Pancreas (tissue), 10 donors: ENCODE measurements around the gene HCFC1R1. TPM values are rescaled to one million over a fixed set of nuclear protein-coding genes. Genes with fewer than 3 reads are reported as not detected.

Experiments
- ATAC-seq, 4 donors: fragments of 200-7000 bp; cut with Tn5 transposase; one replicate each; pipeline versions ENCODE4 v1.8.0 to v1.9.1; 2020; ENCODE audit warnings: mild to moderate bottlenecking in 4 of 4, moderate library complexity in 4 of 4
- DNase-seq, 6 donors: peaks; one replicate each; pipeline ENCODE4 v3.0.0-alpha.2; 2020
- FAIRE-seq: peaks from 2 replicates; lab custom pipeline; 2012; peaks lifted over from hg19 to GRCh38; lab: Jason Lieb, UNC
- H3K27ac ChIP-seq, 4 donors: fragments of 200-600 bp; sonication (generic); 1 replicate in 3 of 4; 2 replicates in 1 of 4; pipeline versions ENCODE4 v1.5.0 to v1.8.0; 2020
- H3K27me3 ChIP-seq, 4 donors: fragments of 200-600 bp; one replicate each; pipeline ENCODE4 v1.8.0; 2021
- H3K36me3 ChIP-seq, 3 donors: fragments of 200-600 bp; sonication (generic) in 1 of 3; one replicate each; pipeline versions ENCODE4 v1.5.0 to v1.8.0; 2020 to 2021
- H3K4me1 ChIP-seq, 3 donors: fragments of 200-600 bp; one replicate each; pipeline ENCODE4 v1.8.0; 2021
- H3K4me3 ChIP-seq, 4 donors: fragments of 200-600 bp; sonication (generic) in 2 of 4; one replicate each; pipeline versions ENCODE4 v1.5.0 to v1.8.0; 2020 to 2021
- H3K9me3 ChIP-seq, 4 donors: fragments of 200-600 bp; one replicate each; pipeline ENCODE4 v1.8.0; 2021
- WGBS, 2 donors: extraction: QIAGEN DNeasy Blood & Tissue Kit; methylation state at CpG; one replicate each; pipeline ENCODE4 v1.1.7; 2013; 5-methylcytosine and 5-hydroxymethylcytosine counted together
- intact Hi-C, 3 donors: fragments of 100-400 bp; cut with DNase I; formaldehyde crosslinking; loops; one replicate each; pipeline versions ENCODE4 v1.11.1 to v1.14.2; 2022
- polyA plus RNA-seq, 2 donors: library from polyadenylated mRNA; stranded (reverse); fragments of 200-250 nt; gene quantifications; one replicate each; pipeline ENCODE4 v1.2.3, GENCODE V29; 2013
- total RNA-seq, 6 donors: library from RNA; stranded (reverse); fragmentation: NEBNext Ultra II Directional in 4 of 6; extraction: Animal tissue kit (Norgen Biotek cat#: 25700) in 4 of 6; gene quantifications; one replicate each; pipeline versions ENCODE4 v1.2.1 to v1.2.4, GENCODE V29; 2021 to 2023
- TF ChIP-seq, protein P1 (sequence below), 4 donors: fragments of 200-600 bp; sonication (generic) in 3 of 4; IDR thresholded peaks; one replicate each; pipeline versions ENCODE4 v1.5.0 to v1.8.0; 2021; ENCODE audit warnings: antibody characterized with exemption in 4 of 4
- donor health status: healthy with polysubstance abuse.
- donor health status: DM: no; HTN: no; CAD: no; lungs with moderate emphysema.
- donor health status: DM: no; HTN: no; CAD: no.
- donor health status: control.
- donor health status: control.
- donor health status: Bipolar disorder and iron deficiency.
- donor health status: DM: yes; HTN: yes; CAD: no.
- donor health status: DM: no; HTN: no; CAD: no.
- donor health status: DM: no; HTN: no; CAD: no.
- donor health status: DM: yes; HTN: yes; CAD: no.

Gene HCFC1R1
- total and polyA plus RNA-seq, 8 donors: 10.5 to 119 (median 14.4) TPM

DNA sequence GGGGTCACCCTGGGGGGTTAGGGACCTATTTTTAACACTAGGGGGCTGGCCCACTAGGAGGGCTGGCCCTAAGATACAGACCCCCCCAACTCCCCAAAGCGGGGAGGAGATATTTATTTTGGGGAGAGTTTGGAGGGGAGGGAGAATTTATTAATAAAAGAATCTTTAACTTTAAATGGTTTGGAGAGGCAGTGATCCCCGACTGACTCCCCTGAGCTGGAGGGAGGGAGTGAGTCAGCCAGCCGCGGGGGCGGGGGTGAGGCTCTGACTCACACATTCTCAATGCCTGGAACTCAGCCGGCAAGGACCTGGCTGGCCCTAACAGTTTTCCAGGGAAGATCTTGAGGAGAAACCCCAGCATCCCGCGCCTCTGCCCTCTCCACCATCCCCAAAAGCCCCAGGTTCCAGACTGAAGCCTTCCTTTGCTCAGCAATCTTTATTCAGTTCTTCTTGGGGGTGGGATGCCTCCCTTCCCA lies 1.5 kb downstream of the HCFC1R1 start:
- peak; percentile 17 for FAIRE-seq
- ATAC-seq: peak; percentile 36 to 62 (median 44)
- Histone ChIP-seq H3K36me3 (peaks cover 0 to 5% (median 3%) of the 10 kb centered on the region in 3 donors), H3K27ac (peak overlapping the region; percentile 97 to 100 (median 98)), H3K27me3 (no peaks in the 10 kb centered on the region), H3K9me3 (no peaks in the 10 kb centered on the region), H3K4me3 (peak overlapping the region in 3 of 4 donors; percentile 64 to 93 (median 87)), H3K4me1 (peaks cover 15 to 32% (median 25%) of the 10 kb centered on the region in 3 donors)
- 15 to 19% methylated on average over 8 of the region's 8 CpGs for WGBS, 2 donors
- DNase-seq: peak; percentile 86 to 93 (median 91)
- intact Hi-C loops: no loop called here
- TF ChIP-seq, protein P1, sequence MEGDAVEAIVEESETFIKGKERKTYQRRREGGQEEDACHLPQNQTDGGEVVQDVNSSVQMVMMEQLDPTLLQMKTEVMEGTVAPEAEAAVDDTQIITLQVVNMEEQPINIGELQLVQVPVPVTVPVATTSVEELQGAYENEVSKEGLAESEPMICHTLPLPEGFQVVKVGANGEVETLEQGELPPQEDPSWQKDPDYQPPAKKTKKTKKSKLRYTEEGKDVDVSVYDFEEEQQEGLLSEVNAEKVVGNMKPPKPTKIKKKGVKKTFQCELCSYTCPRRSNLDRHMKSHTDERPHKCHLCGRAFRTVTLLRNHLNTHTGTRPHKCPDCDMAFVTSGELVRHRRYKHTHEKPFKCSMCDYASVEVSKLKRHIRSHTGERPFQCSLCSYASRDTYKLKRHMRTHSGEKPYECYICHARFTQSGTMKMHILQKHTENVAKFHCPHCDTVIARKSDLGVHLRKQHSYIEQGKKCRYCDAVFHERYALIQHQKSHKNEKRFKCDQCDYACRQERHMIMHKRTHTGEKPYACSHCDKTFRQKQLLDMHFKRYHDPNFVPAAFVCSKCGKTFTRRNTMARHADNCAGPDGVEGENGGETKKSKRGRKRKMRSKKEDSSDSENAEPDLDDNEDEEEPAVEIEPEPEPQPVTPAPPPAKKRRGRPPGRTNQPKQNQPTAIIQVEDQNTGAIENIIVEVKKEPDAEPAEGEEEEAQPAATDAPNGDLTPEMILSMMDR (IDR thresholded peaks at IDR 0.05): no peak

DNA sequence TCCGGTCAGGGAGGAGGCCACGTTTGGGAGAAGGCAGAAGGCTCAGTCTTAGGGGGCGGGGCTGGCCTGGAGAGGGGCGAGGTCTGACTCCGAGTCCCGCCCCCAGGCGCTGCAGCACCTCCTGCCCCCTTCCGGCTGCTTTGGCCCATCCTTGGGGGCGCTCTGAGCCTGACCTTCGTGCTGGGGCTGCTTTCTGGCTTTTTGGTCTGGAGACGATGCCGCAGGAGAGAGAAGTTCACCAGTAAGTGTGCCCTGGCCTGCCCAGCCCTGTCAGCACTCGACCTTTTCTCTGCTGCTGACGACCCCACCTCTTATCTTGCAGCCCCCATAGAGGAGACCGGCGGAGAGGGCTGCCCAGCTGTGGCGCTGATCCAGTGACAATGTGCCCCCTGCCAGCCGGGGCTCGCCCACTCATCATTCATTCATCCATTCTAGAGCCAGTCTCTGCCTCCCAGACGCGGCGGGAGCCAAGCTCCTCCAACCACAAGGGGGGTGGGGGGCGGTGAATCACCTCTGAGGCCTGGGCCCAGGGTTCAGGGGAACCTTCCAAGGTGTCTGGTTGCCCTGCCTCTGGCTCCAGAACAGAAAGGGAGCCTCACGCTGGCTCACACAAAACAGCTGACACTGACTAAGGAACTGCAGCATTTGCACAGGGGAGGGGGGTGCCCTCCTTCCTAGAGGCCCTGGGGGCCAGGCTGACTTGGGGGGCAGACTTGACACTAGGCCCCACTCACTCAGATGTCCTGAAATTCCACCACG lies 2.1 kb downstream of the HCFC1R1 start:
- WGBS, 2 donors: 12 to 17% methylated on average over 20 to 25 of the region's 25 CpGs
- intact Hi-C loops: no loop called here
- Histone ChIP-seq H3K36me3 (peaks cover 0 to 4% (median 3%) of the 10 kb centered on the region in 3 donors), H3K27ac (peak overlapping the region; percentile 97 to 100 (median 98)), H3K4me3 (peak overlapping the region; percentile 63 to 93 (median 76)), H3K27me3 (no peaks in the 10 kb centered on the region), H3K4me1 (peaks cover 15 to 32% (median 25%) of the 10 kb centered on the region in 3 donors), H3K9me3 (no peaks in the 10 kb centered on the region)
- DNase-seq (peak; percentile 83 to 92 (median 84)), FAIRE-seq (no peak), ATAC-seq (peak; percentile 30 to 59 (median 44))
- TF ChIP-seq, protein P1 (IDR thresholded peaks at IDR 0.05): peak in 3 of 4 donors; percentile 1 to 19 (median 15)

DNA sequence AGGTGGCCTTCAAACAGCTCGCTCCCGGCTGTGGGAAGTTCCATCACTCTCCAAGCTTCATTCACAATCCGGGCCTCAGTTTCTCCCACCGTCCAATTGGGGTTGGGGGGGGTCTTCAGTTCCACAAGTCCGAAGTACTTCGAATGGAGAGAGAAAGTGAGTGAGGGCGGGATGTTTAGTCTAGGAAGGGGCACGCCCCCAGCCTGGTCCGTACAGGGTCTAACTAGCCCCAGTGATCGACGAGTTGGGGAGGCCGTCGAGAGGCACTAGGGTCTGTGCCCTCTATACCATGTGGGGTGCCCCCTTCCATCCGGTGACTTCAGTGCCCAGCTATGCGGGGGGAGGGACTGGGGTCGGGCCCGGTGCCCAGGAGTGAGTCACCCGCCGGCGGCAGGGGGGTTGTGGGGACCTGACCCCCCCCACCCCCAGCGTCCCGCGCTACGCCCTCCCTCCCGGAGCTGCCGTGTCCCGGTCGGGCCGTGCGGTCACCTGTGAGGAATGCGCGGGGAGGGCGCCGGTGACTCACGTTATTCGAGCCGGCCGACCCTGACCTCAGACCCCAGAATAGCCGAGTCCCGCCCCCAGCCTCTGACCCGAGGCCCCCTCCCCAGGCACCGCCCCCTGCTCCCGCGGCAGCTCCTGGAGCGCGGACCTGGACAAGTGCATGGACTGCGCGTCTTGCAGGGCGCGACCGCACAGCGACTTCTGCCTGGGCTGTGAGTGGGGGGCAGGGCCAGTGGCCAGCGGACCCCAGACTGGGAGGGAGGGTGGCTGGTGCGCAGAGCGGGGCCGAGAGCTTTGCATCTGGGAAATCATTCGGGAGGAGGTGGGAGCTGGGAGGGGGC lies 2.9 kb downstream of the HCFC1R1 start:
- intact Hi-C loops: no loop called here
- no peaks in the 10 kb centered on the region for H3K27me3 ChIP-seq
- no peaks in the 10 kb centered on the region for H3K9me3 ChIP-seq
- DNase-seq: peak; percentile 90 to 99 (median 96)
- peak; percentile 53 to 62 (median 61) for ATAC-seq
- 1% methylated on average over 56 to 57 of the region's 57 CpGs for WGBS, 2 donors
- H3K4me1 ChIP-seq: peaks cover 15 to 32% (median 25%) of the 10 kb centered on the region in 3 donors
- no peak for FAIRE-seq
- peak overlapping the region; percentile 97 to 100 (median 98) for H3K27ac ChIP-seq
- TF ChIP-seq, protein P1 (IDR thresholded peaks at IDR 0.05): no peak
- H3K4me3 ChIP-seq: peak overlapping the region; percentile 63 to 93 (median 76)
- H3K36me3 ChIP-seq: peaks cover 0 to 3% (median 0%) of the 10 kb centered on the region in 3 donors

DNA sequence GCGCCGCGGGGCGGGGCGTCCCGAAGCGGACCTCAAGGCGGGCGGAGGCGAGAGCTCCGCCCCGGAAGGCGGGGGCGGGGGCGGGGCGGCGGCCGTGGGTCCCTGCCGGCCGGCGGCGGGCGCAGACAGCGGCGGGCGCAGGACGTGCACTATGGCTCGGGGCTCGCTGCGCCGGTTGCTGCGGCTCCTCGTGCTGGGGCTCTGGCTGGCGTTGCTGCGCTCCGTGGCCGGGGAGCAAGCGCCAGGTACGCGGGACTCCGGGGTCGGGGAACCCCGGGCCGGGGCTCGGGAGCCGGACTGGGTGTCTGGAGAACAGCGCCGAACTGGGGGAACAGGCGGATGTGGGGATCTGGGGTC lies 3.5 kb downstream of the HCFC1R1 start, which contains the start of gene TNFRSF12A:
Gene TNFRSF12A (plus strand): TSS at position 122 of the 357 bp plus-strand sequence. CDS start 30 bp downstream, at position 152.
- peak within 1 kb of the TSS; percentile 97 to 100 (median 98) for H3K27ac ChIP-seq
- no peaks in the 10 kb centered on the region for H3K27me3 ChIP-seq
- H3K9me3 ChIP-seq: no peaks in the 10 kb centered on the region
- peaks cover 15 to 32% (median 25%) of the 10 kb centered on the region in 3 donors for H3K4me1 ChIP-seq
- ATAC-seq (peak; percentile 35 to 59 (median 39)), DNase-seq (peak; percentile 73 to 92 (median 88)), FAIRE-seq (no peak)
- intact Hi-C loops: no loop called here
- peak within 1 kb of the TSS; percentile 63 to 93 (median 76) for H3K4me3 ChIP-seq
- 1% methylated on average over 41 to 49 of the region's 49 CpGs for WGBS, 2 donors
- TF ChIP-seq, protein P1 (IDR thresholded peaks at IDR 0.05): no peak
- H3K36me3 ChIP-seq: peaks cover 0 to 3% (median 0%) of the 10 kb centered on the region in 3 donors
